HUDEP-2 (cell line): ENCODE data around the gene ICAM1.

Source experiments
- DNase-seq, 76 experiments: peaks; one replicate each; lab custom pipeline; 2025; ENCODE audit not compliant: unreplicated experiment in 76 of 76; lab: John Stamatoyannopoulos, UW

The ICAM1 gene

DNA sequence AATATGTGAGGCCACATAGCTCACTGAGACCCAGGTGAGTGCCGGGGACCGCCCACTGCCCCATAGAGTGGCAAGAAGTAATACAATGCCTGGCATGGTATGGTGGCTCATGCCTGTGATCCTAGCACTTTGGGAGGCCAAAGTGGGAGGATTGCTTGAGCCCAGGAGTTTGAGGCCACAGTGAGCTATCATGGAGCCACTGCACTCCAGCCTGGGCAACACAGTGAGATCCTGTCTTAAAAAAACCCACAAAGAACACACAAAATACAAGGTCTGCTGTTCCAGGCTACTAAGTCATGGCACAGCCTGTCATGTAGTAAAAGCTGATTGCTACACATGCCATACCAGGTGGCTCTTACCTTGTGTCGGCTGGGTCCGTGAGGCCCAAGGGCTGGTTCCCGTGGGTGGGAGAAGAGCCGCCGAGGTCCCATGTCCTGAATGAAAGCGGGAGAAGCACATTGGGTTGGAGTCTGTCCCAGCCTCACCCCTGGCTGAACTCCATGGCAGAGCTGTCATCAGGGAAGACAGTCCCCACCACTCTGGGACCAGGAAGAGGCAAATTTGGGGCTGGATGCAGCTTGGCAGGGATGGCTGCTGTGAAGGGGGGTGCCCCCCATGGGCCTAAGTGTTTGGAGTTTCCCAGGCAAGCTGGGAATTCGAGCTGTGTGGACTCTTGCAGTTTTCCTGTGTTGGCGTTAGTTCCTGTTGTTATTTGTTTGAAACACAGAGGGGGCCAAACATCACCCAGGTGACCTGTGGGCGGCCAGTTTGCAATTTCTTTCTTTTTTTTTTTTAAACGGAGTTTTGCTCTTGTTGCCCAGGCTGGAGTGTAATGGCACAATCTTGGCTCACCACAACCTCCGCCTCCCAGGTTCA is 48.1 kb downstream of the ICAM1 start:
- no peak for DNase-seq

DNA sequence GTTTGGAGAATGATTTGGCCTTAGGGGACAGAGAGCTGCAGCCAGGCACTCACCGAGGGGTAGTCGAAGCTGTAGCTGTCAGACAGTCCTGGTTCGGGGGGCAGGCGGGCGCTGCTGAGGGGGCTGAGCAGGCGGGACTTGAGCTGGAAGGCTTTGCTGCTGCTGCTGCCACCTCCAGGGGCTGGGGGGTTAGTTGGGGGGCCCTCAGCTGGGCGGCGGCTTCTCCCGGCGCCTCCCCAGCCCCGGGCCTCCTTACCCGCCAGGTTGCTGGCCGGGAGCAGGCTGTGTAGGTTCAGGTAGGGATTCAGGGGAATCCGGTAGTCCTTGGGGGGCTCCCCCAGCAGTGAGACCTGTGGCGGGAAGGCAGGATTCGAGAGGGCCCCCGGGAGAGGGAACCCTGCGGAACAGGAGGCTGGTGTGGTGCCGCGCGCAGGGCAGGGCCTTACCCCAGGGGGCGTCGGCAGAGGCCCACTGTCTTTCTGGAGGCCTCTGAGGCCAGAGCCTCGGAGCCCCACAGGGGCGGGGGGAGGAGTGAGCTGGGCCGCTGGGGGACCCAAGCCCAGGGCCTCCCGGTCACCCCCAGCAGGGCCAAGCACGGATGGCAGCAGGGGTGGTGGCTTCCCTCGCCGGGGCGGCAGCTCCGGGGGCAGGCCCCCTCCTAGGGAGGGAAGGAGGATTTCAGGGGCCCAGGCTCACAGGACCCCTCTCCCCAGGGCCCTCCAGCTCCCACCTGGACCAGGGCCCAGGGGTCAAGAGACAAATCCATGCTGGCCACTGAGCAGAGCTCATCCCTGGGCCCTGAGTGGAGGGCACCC is 49.9 kb downstream of the ICAM1 start:
- no peak for DNase-seq

DNA sequence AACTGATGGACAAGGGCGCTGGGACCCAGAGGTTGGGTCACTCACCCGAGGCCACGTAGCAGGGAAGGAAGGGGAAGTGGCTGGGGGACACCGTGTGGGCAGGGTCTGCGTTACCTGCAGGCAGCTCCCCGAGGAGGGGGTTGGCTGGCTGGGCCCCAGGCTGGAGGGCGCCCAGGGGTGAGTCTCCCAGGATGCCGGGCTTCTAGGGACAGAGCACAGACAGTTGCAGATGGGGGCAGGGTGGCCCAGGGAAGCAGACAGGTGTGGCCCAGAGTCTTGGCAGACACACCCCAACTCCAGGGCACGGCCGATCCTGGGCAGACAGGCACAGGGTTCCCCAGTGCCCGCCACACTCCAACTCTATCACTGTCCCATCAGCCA is 50.5 kb downstream of the ICAM1 start:
- DNase-seq: no peak

DNA sequence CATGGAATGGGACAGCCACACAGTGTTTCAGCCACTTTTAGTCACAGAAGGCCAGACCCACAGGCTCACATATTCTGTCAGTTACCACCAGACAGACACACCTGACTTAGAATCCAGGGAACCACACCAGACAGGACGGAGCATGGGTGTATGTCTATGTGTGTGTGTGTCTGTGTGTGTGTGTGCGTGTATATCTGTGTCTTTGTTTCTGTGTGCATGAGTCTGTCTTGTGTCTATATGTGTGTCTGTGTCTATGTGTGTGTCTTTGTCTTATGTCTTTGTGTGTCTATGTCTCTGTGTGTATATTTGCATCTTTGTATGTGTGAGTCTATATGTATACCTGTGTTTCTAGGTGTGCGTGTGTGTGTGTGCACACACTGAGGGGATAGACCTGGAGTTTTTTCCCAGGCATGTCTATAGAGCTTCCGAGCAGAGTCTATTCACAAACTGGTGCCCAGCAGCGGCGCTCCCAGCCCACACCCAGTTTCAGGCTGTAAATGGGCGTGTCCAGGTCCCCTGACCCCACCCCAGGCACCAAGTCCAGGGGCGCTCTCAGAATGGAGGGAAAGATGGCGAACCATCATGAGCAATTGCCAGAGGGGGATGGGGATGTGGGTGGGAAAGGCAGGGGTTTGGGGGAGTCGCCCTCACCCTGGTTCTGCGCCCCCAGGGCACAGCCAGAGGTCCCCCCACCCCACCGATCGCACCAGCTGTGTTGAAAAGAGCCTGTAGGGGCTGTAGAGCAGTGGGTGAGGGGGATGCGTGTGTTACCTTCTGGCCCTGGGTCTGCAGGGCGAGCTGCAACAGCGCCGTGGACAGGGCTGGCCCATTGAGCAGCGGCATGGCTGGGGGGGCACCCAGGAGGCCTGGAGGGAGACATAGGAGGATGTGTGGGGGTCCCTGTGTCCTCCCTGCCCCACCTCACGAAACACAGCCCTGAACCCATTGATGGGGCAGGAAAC is 51.2 kb downstream of the ICAM1 start:
- DNase-seq: peak in 1 of 76 experiments; percentile 5

DNA sequence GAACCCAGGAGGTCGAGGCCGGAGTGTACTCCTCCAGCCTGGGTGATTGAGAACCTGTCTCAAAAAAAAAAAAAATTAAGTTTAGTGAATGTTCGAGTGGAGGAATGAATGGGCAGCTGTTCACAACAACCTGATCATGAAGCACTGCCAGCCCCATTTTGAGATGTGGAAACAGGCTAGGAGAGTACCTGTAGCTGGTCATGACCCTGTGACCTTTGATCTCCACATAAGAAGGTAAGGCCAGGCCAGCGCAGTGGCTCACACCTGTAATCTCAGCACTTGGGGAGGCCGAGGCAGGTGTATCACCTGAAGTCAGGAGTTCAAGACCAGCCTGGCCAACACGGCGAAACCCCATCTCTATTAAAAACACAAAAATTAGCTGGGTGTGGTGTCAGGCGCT is 54.8 kb downstream of the ICAM1 start:
- DNase-seq: no peak

DNA sequence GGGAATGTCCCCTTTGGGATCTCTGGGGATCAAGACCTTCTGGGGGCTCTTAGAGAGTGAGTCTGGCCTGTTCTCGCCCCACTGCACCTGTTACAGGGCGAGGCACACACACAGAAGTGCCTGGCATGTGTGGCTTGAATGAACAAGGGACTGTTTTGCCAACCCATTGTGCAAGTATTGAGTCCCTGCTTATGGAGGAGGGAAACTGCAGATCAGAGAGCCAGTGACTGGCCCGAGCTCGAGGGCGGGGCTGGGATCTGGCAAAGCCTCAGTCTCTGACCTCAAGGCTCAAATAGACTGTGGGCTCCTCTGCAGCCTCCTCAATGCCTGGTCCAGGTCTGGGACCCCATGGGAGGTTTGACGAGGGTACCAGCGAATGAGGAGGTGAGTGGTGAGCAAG is 56.9 kb downstream of the ICAM1 start:
- DNase-seq: no peak

DNA sequence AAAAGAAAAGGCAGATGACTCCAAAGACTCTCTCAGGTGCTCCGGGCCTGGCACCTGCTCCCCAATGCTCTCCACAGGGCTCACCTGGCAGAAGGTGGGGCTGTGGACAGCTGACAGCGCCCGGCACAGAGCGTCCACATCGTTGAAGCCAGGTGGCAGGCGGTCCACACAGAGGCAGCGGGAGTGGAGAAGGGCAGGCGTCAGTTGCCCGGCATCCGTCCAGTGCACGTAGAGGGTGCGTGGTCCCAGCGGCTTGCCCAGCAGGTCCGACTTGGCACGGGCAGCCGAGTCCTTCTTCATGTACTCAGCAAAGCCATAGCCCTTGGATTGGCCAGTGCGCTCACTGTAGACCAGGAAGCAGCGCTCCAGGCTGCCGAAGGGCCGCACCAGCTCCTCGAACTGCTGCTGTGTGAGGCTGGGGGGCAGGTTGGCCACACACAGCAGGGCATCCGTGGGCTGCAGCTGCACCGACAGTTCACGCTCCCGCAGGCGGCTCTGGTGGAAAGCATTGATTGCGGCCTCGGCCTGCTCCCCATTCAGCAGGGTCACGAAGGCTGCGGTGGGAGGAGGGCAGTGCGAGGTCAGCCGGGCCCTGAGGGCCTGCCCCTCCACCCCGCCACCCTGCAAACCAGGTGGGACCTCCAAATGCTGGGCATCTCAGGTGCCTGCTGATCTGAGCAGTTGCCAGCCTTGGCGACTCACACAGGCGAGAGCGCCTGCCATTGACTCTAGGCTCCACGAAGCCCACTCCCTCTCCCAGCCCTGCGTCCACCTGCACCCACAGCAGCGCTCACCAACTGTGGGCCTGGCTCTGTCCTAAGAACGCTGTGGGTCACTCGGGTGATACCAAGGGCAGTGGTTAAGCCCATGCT is 57.9 kb downstream of the ICAM1 start:
- no peak for DNase-seq

DNA sequence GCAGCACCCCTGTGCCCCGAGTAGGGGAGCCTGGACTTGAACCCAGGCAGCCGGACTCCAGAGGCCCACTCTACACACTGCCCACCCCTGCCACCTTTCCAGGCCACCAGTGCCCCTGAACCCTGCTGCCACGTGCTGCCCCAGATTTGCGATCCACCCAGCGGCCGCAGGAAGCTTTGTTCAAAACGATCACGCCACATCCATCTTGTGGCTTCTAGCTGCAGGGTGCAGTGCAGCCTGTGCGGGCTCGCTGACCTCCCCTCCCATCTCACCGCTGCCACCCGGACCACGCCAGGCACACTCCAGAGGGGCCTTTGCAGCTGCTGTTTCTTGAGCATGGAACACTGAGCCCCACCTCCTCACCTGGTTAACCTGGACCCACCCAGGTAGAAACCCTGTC is 58.6 kb downstream of the ICAM1 start:
- no peak for DNase-seq

DNA sequence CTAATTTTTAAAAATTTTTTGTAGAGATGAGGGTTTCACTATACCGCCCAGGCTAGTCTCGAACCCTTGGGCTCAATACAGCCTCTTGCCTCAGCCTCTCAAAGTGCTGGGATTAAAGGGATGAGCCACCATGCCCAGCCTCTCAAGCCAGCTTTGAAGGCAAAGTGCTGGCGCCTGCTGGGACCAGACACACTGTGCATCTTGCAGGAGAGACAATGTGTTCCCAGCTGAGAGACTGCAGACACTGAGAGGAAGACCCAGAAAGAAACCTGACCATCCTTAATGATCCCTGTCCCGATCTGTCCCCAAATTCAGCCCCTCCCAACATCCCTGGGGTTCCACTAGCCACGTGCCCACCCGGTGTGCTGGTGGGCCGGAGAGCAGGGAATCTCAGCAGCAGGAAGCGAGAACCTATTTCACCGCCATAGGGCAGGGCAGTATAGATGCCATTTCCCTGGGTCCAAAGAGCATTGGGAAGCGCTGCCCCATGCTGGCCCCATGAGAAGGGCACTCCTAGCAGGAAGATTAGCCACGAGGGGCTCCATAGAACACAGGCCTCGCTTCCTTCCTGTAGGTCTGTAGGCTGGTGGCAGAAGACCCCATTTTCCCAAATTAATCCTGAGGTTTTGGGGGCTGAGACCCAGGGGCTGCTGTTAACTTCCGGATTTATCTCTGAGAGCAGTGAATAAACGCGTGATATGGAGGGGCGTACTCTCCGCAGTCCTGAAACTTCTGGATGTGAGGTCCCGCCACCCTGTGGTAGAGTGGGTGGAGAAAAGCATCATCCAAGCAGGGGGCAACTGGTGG is 61.4 kb downstream of the ICAM1 start:
- peak in 2 of 76 experiments; percentile 6 to 13 for DNase-seq

DNA sequence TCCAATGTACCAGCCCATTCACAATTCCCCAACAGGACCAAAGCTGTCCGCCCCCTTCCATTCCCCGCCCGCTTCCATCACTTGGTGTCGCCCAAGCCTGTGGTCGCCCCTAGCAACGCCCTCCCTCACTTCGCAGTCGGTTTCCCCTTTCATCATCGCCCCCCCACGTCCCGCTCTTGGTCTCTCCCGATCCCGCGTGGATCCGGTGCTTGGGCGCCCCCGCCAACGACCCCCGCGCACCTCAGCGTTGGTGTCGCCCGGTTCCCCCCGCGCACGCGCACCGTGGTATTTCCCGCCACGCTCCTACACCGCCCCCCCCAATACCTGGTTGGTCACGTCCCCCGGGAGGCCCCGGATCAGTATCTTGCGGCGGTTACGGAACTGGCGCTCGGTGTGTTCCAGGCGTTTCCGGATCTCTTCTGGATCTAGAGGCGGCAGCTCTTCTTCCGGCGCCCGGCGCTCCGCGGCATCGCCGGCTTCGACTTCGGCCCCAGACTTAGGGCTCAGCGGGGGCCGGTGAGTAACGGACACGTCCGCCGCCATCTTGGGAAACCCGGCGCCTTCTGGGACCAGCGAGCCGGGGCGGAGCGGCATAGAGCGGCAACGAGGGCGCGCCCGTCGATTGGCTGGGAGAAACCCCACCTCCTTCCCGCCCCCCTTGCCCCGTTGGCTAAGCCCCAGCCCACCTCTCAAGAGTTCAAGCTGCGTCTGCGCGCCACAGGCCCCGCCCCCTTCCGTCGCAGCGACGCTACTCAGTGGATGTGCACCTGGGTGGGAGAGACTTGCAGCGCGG is 62.2 kb downstream of the ICAM1 start, which contains the start of gene RAVER1:
RAVER1 (minus strand) TSS at position 565 of the 793 bp plus-strand sequence; CDS start at position 543, 22 bp downstream.
- DNase-seq: peak; percentile 59 to 99 (median 98)

DNA sequence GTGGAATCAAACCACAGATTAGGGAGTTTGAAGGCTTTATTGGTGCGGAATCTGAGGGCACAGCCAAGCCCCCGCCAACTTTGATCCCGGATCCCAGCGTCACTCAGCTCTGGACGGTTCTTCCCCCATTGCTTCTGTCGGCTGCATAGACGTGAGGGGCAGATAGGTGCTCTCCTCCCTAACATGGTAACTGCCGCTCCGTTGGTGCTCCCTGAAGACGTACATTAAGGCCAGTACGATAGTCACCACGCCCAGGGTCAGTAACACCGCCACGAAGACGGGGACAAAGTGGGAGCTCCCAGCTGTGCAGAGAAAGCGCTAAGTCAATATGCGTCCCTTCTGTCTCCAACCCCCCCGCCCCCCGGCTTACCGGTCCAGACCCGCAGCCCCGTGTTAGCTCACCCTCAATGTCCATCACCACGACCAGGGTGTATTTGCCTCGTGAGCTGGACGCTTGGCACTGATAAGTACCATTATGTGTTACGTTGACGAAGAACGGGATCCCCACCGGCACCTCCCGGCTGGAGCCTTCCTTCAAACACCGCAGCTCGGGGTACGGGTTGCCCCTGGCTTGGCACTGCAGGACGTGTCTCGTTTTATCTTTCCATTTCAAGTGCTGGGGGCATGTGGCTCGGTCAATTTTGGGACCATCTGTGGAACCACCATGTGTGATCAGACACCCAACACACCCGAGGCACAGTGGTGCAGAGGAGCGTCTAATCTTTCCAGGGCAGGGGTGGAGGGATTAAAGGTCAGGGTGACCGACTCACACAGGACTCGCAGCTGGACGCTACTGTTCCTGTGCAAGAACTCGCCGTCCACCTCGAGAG is 63.1 kb downstream of the ICAM1 start:
- no peak for DNase-seq

DNA sequence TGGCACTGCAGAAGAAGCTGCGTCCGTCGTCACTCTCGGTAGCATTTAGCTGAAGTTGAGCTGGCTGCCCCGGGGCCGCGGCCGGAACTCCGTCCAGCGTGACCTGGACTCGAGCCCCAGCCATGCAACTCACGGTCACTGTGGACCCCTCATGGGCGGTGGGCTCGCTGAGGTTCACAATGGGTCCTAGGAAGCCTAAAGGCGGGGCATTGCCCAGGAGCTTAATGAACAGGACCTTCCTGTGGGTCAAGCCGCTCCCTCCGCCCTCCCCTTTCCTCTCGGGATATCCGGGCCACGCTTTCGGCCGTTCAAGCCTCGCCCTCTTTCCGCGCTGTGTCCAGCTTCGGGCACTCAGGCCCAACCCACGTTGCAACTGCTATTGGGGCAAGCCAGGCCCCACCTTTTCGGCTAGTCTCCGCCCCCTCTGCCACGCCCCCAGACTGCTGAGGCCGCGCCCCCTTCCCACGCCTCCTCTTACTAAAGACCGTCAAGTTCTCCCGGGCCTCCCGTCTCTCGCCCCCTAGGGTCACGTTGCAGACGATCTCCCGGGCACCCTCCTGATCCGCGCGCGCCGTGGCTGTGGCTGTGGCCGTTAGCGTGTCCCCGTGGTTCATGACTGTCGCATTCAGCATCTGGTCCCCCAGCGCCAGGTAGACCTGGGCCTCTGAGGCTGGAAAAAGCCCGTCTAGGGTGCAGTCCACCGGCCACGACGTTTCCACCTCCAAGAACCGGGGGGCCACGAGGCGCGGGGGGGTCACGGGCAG is 63.9 kb downstream of the ICAM1 start:
- peak in 57 of 76 experiments; percentile 11 to 87 (median 61) for DNase-seq

DNA sequence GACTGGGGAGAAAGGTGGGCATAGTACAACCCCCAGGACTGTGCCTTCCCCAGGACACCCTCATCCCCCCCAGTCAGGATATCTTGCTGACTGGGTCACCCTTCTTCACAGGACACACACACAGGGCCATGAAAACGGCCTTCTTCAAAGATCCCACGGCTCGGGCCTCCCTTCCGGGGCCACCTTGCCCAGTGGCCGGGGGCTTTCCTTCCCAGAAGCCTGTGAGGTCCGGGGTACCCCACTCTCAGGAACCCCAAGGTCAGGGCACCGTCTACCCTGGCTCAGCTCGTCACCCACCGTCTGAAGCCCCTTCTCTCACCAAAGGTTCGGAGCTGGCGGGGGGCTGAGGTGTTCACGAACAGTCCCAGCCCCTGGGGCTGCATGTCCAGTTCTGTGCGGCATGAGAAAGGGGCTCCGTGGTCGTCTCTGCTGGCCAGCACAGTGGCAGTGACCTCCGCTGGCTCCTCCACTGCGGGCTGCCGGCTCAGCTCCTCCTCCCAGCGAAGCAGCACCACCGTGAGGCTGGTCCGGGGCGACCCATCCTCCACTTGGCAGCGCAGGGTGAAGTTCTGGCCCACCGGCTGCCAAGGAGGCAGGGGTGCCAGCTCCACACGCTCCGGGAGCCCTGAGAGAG is 64.5 kb downstream of the ICAM1 start:
- DNase-seq: no peak
